HG03103 (cell line): ENCODE measurements around the gene ZDHHC18.
A peak's percentile ranks its signal among the peaks of the same experiment; 100 is the strongest.

Source experiments
- ATAC-seq: cut with Tn5 transposase; IDR thresholded peaks from one replicate; pipeline ENCODE4 v1.9.1; 2021; ENCODE audit warnings: low read depth; ENCODE audit not compliant: unreplicated experiment

ZDHHC18 gene

DNA sequence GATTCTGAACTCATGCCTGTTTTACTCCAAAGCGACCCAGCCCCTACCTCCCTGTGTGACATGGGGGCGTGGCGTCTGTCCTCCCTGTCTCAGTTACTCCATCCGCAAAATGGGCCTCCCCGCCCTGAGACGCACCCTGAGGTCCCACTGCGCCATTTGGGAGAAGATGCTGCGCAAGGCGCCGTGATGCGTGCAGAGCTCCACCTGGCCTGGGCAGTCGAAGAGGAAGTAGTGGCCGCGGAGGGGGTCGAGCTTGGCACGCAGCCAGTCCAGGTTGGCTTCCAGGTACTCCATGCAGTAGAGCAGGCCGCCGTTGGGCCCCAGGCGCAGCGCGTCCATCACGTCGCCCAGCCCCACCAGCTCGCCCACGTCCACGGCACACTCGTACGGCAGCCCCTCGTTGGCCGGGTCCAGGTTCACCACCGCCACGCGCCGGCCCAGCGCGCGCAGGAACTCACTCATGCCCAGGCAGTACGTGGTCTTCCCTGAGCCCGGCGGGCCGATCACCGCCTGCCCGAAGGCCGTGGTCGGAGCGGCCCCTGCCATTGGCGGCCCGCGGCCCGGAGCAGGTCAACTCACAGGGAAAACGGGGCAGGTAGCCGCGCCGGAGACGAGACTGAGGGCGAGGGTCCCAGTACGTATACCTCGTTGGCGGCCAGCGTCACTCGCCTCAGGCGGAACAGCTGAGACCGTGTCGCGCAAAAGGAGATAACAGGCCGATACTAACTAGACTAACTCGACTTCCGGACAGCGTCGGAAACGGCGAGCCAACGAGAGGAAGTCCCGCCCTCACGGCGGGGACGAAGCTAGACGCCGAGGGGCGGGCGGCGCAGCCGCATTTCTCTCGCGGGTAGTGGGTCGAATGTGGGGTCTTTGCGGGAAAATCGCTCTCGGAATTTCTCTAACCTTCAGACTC lies 63.3 kb downstream of the ZDHHC18 start, which contains the start of gene GPN2:
TSS of gene GPN2 (minus strand) at position 733 of the 916 bp plus-strand sequence. CDS start at position 546, 187 bp downstream.
- peak; percentile 80 for ATAC-seq

DNA sequence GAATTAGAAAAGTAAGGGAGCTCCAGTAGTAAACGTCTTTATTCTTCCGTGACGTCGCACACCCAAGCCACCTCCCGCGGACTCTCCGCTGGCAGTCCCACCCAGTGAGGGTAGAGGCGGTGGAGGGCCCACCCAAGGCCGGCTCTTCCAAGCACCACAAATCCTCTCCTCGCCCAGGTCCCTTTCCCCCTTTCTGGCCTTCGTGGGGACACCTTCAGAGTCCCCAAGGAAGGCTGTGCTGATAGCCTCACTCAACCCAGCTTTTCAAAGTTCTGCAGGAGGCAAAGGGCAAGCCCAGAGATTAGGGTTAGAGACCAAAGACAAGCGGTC lies 63.9 kb downstream of the ZDHHC18 start:
- ATAC-seq, result peak; percentile 30

DNA sequence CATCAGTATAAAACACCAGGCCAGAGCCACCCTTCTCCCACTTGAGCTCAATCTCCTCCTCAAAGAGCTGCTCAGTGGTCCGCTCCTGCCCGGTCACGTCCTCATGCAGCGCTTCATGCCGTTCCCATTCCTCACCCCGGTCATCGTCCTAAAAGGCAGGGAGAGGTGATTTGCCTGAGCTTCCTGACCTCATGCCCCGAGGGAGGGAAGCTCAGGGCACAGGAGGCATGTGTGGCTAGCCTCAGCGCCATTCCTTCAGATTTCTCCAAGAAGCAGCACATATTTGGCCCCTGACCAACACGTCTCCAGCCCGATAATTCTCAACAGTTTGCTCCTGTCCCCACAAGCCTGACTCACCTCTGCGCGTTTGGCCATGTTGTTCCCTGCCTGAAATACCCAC lies 67.8 kb downstream of the ZDHHC18 start:
- no peak for ATAC-seq

DNA sequence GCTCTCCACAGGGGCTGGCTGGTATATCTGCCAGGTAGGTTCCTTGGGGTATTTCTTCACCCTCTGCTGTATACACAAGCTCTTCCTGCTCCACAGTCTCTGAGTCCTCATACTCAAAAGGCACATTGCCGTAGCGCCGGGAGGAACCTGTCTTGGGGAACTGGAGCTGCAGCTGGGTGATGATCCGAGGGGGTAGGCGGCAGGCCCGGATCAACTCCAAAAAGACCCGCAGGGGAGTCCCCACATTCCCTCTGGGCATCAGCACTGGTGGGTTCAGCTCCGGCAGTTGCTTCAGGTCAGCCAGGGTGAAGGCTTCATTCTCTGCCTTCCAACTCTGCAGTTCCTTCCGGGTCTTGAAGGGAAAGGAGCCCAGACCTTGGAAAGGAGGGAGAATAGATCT lies 70.9 kb downstream of the ZDHHC18 start:
- no peak for ATAC-seq

DNA sequence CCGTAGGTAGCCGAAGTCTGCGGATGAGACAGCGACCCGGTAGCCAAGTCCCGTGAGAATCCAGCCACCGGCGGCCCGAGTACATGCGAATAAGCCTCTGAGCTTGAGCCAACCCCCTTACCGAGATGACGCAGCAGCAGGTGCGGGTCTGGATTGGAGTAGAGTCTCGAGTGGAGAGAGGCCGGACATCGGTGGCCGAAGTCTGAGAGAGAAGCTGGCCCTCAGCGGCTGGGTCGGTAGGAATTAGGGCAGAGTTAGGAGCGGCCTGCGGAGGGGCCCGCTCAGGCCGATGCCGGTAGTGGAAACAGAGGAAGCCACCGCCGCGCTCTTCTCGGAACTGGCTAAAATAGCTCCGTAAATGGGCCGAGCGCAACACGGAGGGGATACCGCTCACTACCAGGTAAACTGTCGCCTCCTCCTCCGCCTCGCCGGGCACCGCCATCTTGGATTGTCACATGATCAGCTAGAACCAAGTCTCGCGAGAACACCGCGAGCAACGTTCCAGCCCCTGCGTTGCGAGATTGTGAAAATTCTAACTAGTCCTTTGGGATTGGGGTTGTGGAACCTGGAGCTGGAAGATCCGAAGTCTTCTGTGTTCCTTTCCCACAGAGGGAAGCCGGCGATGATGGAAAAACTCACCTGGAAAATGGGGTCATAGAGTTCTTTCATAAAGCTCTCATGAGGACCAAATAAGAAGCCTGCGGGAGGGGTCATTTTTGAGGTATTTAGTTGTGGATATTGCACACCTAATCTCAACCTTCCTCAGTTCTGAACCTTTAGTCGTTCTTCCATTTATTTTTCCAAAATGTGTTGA lies 73.7 kb downstream of the ZDHHC18 start, which contains the start of gene GPATCH3:
TSS of gene GPATCH3 (minus strand) at position 467 of the 814 bp plus-strand sequence. CDS start at position 442, 25 bp downstream.
- ATAC-seq, result no peak

DNA sequence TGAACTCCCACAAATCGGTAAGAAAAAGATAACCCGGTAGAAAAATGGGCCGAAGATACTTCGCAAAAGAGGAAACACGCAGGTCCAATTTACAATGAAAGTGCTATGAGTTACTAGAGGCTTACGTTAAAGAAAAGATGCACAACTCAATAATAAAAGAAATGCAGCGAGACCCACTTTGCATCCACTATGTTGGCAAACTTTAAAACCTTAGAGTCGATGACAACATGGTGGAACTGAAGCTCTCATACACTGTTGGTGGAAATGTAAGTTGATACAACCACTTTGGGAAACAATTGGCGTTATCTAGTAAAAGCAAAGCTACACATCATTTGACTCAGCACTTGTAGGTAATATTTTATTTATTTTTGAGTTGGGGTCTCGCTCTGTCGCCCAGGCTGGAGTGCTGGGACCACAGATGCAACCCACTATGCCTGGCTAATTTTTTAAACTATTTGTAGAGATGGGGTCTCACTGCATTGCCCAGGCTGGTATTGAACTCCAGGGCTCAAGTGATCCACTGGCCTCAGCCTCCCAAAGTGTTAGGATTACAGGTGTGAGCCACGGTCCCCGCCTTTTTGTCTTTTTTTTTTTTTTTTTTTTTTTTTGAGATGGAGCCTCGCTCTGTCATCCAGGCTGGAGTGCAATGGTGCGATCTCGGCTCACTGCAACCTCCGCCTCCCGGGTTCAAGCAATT lies 74.5 kb downstream of the ZDHHC18 start:
- no peak for ATAC-seq
